GF-D8 (cell line): ENCODE measurements around the gene PASK.
"Not testable (repeated sequence)": the region's sequence is repeated elsewhere in the genome, so short reads cannot be mapped to it uniquely, and the experiment has no call there.

ENCODE experiments used
- DNase-seq: peaks from one replicate; lab custom pipeline; 2025; lab: John Stamatoyannopoulos, UW

PASK gene

DNA sequence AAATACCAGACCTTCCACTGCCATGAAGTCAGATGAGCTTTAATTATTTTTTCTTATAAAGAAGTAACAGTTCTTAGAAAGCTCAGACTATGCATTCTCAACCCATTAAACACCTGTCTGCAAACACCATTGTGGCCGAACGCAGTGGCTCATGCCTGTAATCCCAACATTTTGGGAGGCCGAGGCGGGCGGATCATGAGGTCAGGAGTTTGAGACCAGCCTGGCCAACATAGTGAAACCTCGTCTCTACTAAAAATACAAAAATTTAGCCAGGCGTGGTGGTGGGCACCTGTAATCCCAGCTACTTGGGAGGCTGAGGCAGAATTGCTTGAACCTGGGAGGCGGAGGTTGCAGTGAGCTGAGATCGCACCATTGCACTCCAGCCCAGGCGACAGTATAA lies 44.7 kb downstream of the PASK start:
- DNase-seq, result not testable (repeated sequence)

DNA sequence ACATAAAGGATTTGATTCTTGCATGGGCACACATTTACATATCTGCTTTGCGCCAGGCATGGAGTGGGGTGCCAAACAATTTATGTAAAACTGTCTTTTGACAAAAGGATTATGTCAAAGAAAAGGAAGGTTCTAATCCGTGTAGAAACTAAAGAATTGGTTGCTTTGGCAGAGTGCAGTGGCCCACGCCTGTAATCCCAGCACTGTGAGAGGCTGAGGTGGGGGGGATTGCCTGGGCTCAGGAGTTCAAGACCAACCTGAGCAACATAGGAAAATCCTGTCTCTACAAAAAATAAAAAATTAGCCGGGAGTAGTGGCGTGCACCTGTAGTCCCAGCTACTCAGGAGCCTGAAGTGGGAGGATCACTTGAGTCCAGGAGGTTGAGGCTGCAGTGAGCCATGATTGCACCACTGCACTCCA lies 46.1 kb downstream of the PASK start:
- DNase-seq, result no peak

DNA sequence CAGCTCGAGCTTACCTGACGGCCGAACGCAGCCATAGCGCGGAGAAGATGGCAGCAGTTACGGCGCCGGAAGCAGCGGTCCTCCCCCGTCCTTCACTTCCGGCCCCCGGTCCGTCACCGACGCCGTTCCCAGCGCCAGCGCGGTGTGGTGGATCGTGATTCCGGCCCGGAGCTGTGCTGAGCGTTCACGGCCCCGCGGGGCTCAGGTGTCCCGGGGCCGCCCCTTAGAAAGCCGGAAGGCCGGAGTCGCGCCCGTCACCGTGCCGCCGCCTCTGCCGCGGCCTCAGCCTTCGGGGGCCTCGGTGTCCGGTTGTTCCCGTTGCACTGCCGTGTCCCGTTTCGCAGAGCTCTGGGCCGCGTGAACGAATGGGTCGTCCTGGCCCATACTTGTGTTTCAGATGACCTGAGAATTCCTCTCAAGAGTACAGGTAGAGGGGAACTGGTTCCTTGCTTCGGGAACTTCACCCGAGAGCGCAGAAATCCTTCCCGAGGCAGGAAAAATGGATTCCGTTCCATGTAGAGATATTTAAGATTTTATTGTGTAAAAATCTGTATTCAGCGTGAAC lies 47.0 kb downstream of the PASK start, which contains the start of gene MTERF4:
MTERF4 (minus strand) TSS at position 49 of the 565 bp plus-strand sequence; CDS start at position 35, 14 bp downstream.
- DNase-seq, result peak; percentile 54

DNA sequence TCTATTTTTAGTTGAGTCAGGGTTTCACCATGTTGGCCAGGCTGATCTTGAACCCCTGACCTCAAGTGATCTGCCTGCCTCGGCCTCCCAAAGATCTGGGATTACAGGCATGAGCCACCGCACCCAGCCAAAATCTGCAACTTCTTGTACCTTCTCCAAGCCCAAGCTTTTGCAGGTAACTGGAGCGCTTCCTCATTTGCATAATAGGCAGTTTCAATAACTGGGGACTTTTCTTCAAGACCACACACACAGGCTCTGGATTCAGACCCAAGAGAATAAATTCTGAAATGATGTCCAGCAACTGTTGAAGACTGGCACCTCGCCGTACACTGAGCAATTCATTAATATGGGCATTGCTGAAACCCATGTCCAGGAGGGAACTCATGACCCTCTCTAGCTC lies 50.0 kb downstream of the PASK start:
- DNase-seq, result no peak

DNA sequence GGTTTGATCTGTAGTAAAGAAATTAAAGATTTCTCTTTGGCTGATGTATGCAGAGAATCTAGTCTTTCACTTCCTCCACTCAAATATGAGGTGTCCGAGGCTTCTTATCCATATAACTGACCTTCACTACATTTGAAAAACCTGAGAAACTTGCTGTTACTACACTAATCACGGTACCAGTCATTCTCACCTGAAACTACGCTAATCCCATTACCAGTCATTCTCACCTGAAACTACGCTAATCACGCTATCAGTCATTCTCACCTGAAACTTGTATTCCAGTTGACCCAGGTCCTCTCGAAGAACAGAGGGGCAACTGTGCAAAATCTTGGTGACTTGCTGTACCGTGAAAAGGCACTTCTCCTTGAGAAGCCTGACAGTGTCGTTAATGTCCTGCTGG lies 52.3 kb downstream of the PASK start:
- DNase-seq, result no peak

DNA sequence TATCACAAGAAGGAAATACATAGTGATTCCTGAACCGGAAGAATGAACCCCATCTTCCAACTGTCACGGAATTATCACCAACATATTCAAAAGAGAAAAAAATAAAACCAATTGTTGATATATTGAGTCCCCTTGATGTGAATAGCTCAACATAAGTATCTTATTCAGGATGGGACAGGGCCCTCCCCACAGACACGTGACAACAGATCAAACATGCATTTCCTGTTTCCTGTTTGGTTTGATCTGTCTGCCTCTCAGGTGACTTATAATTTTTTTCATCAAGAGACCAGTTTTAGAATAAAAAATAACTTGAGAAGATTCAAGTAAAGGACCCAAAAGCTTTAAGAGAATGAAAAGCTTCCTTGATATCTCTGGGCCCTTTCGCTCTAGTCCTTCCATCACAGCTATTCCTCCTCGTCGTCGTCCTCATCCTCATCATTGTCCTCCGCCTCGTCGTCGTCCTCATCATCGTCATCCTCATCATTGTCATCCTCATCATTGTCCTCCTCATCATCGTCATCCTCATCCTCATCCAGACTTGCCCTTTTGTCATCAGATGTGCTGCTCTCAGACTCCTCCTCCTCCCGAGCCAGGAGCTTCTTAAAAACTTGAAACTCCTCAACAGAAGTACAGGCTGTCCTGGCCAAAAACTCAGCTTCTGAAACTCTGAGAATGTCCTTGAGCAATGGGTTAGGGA lies 53.5 kb downstream of the PASK start:
- no peak for DNase-seq

DNA sequence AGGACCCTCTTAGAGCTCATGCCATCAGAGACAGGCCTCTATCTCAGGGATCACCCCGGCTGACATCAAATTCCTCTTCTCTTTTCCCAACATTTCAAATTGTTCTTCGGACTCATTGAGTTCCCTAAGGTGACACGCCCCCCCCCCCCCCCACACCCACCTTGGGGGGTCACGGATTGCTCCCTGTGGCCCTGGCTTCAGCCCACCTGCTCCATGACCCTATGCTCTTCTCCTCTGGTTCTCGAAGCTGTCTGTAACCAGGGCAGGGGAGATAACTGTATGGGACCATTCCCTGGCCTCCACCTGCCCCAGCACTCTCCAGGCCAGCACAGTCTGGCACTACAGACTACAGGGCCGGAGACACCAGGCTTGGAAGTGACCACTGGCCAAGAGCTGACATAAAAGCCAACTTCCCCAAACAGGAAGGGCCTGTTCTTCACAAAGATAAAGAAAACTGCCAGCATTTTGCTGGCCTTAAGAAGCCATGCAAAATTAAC lies 54.3 kb downstream of the PASK start:
- DNase-seq, result no peak

DNA sequence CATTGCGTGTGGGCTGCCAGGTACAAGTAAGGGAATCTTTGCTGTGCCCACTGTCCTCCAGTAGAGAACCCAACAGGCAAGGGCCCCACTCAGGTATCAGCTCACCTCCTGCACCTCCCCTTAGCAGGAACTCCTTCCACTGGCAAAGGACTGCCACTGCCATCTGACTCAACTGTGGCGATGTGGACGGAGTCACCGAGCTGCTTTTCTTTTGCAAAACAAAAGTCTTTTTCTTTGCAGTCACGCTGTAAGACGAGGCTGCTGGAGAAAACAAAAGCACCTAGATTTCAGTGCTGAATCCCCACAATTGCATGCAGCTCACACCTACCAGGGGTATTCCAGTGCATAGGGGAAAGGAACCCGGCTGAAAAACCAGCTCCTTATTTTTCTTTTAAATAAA lies 55.1 kb downstream of the PASK start:
- no peak for DNase-seq

DNA sequence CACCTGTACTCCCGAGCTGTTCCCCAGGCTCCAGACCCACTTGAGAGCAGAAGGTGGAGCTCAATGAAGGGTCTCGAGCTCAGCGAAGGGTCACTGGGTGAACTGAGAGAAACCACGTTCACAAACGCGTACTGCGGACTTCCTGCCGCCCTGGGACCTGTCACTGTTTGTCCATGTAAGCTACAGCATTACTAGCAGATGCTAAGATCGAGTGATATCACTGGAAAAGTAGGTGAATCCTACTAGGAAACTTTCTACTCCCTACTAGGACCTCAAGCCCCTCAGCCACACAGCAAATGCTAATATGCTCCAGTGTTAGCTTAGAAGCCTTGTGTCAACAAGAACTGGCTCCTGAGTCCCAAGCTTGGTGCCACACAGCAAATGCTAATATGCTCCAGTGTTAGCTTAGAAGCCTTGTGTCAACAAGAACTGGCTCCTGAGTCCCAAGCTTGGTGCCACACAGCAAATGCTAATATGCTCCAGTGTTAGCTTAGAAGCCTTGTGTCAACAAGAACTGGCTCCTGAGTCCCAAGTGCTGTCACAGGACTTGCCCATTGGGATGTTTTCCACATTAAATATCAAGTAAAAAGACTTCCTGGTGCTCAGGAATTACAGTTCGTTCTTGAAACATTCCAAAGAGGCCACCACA lies 56.0 kb downstream of the PASK start:
- not testable (repeated sequence) for DNase-seq

DNA sequence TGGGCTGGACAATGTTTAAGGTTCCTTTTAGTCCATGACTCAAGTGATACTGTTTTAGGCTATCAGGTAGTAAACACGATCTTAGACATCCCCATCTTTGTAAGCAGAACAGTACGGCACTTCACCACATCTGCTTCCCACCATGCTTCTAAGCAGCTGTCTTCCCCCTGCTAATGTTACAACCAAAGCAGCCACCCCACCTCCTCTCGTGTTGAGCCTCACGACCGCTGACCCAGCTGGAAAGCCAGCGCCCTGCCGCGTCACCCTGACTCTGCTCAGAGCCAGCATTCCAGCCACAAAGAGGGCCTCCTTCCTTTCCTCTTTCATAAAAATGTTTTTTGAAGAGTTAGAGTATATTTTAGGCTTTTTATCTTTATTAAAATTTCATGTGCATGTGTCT lies 56.6 kb downstream of the PASK start:
- DNase-seq, result no peak

DNA sequence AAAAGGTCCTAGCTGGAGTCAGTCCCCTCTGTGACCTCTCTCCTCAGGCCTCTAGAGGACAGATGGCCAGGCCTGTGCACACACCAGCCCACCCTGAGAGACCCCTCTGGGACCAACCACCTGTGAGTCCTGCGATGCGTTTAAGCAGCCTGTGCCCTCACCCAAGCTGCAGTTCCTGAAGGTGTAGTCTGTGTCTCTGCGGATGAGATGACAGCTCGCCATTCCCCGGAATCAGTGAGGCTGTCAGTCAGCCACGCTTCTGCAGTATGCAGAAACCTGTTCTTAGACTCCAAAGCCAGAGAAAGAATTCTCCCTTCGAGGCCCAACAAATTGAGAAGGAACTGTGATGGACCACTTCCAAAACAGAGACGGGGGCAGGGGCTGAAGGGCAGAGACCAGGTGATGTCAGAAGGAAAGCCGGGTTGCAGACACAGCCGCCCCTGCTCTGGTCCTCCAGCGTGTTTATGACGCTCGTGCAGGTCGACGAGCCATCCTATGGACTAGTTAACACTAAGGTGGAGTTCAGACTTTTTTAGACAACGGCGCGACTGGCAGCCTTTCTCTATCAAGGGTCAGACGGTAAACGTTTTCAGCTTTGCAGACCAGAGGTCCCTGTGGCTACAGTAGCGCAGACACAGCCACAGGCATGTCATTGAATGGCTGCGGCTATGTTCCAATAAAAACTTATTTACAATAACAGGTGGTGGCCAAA lies 57.4 kb downstream of the PASK start:
- DNase-seq, result no peak

DNA sequence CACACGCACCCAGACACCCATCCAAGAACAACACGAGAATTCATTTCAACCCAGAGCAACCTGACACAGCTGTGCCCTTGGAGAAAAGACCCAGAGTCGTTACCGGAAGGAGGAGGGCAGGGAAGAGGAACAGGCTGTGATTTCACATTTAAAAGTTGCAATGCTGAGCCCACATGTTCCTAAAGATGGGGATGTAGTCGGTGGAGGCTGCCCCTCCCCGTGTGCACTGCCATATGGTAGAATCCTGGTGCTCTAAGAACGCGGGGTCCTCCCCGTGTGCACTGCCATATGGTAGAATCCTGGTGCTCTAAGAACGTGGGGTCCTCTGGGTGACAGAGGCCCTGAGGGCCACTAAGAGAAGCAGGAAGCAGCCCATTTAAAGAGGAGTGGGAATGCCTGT lies 58.1 kb downstream of the PASK start:
- no peak for DNase-seq

DNA sequence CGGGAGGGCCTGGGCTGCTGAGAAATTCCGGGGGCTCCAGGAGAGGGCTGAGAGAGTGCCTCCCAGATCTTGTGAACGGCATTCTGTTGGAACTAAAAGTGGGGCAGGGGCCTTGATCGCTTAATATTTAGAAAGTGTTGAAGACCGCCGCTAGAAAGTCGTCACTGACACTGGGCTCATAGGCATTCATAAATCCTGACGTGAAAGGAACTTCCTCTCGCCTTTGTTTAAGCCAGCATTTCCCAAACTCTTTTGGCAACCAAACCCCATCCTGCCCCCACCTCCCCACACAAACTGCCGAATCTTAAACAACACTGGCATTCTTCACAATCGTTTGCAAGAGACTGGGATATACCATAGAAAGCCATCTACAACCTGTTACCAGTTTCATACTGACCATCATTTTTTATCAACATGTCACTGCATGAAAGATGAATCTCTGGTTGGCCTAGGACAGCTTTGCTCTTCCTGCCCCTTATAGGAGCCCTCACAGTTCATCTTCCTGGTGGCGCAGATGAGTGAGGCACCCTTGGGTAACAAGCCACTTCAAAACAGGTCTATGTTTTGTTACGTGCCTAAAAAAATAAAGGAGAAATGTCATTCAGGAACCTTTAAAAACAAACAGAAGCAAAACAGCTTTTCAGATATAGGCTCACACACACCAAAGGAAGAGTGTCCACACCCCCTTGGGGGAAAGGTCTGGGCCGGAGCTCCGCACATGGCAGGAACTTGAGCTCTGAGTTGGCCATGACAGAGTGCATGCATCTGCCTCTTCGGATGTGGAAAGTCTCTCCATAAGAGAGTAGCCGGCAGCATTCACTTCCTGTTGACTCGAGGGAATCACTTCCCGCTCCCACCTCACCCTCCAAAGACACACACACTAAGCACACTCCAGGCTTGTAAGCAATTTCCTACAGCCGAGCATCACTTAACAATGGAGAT lies 60.2 kb downstream of the PASK start:
- DNase-seq, result no peak

DNA sequence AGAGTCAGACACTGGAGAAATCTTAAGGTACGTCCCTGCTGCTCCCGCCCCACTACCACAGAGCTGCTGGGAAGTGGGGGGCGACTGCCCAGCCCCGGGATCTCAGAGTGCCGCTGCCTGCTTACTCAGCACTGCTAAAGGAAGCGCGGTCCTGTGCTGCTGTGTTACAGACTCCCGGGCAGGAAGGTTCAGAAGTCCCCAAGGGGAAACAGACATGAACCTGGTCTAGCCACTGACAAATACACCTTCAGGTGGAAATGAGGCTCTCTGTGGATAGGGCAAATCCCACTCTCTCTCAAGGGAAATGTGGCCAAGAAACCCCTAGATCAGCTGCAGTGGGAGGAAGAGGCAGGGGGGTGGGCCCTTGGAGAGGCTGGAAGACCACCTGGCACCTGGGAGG lies 60.9 kb downstream of the PASK start:
- no peak for DNase-seq

DNA sequence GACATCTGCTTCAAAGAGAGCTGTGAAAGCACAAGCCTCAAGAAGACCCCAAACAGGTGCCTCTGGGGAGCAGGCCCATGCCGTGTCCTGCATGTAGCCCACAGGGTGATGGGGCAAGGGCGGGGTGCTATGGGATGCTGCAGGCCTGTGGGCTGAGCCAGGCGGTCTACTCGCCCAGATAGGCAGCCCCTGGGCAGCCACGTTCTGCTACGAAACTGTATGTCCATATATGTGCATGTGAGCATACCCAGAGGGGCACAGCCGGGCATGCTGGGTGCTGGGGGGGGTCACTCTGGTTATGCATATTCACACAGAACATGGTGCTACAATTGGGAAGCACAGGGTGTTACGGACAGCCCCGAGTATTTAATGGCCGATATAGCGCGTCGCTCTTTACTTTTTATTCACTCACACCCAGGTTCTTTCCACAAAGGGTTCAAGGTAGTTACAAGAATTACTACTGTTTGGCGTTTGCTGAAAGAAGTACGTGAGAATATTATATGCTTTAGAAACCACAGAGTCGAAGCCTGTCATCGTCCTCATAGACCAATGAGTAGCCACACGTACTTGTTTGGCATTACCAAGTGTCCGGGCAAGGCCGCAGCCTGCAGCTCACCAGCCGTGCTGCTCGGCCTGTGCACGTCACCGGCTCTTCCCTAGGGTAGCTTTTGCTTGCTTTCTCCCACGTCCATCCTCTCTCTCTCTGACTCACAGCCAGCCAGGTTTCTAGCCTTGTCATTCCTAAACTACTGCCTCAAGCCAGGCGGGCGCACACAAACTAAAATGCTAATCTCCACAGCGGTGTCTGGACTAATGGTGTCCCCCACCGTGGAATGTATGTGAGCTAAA lies 61.6 kb downstream of the PASK start:
- DNase-seq, result no peak

DNA sequence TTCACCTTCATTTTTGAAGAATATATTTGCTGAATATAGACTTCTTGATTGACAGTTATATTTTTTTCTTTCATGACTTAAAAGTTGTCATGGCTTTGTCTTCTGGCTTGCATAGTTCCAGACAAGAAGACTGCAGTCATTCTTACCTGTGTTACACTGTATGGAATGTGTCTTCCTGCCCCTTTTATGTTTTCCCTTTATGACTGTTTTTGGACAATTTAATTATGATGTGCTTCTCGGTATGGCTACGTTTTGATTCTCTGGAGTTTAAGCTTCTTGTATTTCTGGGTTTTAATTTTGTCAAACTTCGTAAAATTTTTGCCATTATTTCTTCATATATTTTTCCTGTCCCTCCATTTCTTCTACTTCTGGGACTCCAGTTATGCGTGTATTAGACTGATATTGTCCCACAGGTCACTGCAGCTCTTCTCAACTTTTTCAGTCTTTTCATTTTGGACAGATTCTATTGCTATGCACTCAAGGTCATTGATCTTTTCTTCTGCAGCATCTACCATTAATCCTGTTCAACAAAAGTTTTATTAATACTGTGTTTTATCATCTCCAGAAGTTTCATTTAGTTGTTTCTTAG lies 64.3 kb downstream of the PASK start:
- DNase-seq, result no peak

DNA sequence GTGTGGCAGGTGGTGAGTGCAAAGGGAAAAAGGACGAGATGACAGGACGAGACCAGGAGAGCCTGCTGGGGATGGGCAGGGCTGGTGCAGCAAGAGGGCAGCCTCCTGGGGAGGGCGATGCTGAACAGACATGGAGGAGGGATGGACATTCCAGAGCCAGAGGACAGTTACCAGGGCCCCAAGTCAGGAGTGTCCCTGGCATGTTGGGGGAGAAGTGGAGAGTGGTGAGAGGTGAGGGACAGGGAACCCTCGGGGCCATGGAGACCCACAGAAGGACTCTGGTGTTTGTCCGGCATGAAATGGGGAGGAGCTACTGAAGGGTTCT lies 66.2 kb downstream of the PASK start:
- no peak for DNase-seq

DNA sequence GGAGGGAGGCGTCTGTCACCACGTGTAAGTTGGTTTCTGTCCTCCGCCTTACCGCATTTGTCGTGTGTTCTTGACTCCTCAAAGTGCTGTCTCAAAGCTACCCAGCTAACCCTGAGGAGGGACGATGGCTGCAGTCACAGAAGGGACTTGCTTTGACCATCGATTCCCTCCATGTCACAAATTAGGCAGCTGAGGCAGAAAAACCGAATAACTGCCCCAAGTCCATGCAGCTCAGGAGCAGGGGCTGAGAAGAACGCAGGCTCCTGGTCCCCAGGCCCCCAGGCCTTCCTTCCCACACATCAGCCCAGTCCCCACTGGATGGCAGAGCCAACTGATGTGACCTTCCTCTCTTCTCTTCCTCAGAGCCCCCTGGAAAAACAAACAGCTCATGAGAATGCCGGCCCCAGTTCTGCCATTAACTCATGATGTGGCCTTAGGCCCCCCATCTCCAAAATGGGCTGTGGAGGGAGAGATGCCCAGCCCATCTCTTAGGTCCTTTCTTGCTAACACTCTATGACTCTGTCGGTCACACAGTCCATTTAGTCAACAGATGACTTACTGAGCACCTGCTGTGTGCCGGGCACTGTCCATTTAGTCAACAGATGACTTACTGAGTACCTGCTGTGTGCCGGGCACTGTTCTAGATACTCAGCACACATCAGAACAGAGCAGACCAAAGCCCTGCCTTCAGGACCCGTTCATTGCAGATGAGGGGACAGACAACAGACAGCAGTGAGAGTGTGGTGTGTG lies 66.8 kb downstream of the PASK start:
- no peak for DNase-seq

DNA sequence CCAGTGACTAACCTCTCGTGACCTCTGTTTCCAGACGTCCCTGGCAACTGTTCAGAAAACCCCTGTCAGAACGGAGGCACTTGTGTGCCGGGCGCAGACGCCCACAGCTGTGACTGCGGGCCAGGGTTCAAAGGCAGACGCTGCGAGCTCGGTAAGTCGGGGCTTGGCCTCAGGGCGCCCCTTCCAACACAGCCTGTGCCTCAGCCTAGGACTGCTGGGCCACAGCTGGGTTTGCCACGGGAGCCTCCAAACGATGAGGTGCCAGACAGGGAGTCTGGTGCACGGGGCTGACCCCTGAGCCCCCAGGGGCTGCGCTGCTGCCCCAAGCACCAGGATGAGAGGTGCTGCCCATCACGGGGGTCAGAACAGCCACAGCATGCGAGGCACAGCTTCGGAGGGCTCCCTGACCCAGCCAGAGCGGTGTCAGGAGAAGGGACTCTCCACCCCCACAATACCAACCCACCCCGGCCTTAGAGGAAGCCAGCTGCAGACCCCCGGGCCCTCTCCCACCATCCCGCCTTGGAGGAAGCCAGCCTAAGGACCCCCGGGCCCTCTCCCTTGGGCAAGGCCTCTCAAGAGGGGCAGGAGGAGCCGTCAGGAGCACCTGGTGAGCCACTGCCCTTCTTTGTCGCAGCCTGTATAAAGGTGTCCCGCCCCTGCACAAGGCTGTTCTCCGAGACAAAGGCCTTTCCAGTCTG lies 67.5 kb downstream of the PASK start:
- no peak for DNase-seq
